Hematopoietic multipotent progenitor cell (in vitro differentiated cells): ENCODE data around the gene LAG3. TPM values are rescaled to one million over a fixed set of nuclear protein-coding genes. Genes with fewer than 3 reads are reported as not detected.

Experiments used
- DNase-seq, 3 donors: peaks; one replicate each; pipeline ENCODE4 v3.0.0-alpha.2; 2011 to 2015; ENCODE audit warnings: low read depth in 2 of 3, low spot score in 2 of 3
- total RNA-seq: library from RNA; depleted of rRNA; stranded (reverse); fragments of >200 nt; gene quantifications from one replicate; pipeline ENCODE4 v1.2.3, GENCODE V29; 2012

The LAG3 gene
- total RNA-seq, 1 donor, result 12.1 TPM

DNA sequence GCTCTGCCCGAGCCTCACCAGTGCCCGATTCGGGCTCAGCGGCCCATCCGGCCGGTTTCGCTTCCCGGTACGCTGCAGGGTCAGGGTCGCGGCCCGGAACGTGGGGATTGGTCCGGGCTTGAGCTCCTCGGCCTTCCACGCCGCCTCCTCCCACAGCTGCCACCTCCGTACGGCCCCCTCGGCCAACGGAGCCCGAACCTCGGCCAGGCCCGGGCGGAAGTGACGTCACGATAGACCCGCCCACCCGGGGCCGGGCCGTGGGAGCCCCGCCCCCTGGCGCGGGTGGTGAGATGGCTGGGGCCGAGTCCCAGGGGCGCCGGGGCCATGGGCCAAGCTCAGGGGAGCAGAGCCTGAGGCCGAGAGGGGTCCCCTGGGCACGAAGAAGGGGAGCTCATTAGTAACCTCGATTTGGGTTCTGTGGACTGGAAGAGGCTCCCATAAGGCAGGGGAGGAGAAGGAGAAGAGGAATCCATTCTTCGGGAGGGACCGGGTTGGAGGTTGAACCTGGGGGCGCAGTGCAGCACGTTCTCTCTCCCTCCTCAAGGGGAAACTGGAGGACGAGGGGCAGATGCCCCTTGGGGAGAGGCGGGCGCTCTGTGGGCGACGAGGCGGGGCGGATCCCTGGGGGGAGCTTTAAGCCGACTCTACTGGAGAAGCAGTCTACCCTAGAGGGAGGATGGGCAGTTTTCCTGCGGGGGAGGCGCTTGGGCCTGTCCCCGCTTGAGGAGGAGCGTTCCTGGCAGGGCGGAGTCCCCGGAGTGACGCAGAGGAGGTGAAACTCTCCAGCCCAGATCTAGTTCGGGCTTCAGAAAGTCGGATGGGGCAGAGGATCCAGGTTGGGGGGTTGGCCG, 19.2 kb upstream of the LAG3 start, which contains the start of gene MLF2:
Gene MLF2, minus strand, starts transcription at position 221 of the 851 bp plus-strand sequence. CDS start 807 bp downstream, outside the sequence.
- DNase-seq, result peak; percentile 95 to 99 (median 97)

DNA sequence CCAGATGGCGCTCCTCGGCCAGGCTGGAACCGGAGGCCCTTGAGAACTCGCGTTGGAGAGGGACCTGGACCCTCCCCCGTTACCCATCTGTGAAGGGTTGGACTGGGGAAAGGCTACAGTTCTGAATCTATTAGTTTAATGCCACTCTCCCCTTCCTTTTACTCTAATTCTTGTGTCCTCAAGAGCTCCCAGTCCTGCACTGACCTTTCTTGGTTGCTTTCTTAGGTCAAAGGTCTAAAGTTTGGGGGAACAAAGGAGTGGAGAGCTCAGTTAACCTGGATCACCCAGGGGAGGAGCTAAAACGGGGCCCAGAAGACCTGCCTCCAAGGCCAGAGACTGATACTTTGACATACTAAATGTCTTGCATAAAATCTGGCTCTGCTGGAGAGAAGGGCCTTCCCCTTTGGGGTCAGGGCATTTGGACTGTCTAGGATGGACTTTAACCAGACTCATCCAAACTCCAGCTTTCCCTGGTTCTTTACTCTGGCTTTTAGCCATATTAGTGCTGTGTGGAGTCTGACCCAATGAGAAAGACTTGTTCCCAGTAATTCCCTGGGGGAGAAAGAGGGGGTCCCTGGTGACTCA, 18.5 kb upstream of the LAG3 start:
- no peak for DNase-seq

DNA sequence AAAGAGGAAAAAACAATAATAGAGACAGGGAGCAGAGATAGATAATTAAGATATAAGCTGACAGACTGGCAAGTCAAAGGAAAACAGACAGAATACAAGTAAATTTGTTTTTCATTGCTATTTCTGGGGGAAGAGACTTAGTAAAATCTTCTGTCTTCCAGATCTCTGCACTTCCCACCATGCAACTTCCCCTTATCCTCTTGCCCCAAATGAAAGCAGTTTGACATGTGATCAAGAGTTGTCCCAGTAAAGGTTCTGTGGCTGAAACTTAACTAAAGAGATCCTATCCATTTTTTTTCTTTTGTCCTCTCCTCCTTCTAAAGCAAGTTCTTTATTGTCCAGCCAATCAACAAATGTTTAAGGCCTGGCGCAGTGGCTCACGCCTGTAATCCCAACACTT, 17.9 kb upstream of the LAG3 start:
- DNase-seq, result no peak

DNA sequence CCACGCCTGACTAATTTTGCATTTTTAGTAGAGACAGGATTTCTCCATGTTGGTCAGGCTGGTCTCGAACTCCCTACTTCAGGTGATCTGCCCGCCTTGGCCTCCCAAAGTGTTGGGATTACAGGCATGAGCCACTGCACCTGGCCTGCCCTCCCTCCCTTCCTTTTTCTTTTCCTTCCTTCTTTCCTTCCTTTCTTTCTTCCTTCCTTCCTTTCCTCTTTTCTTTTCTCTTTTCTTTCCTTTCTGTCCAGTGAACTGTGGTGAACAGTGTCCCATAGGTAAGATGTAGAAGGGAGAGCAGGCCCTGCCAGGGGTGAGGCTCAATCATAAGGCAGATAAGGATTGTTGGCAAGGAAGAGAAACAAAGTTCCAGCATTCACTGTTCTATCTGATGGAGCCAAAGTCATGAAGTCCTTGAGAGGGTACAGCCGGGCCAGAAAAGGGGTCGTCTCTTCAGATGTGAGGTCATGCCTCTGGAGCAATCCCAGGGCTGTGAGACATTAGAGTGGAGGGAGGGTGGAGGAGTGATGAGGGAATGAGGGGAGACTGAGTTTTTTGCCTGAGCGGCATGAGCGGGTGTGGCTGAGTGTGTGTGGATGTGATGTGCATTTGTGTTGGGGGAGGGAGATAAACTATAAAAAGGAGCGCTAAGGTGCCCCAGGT, 15.2 kb upstream of the LAG3 start:
- DNase-seq, result no peak

DNA sequence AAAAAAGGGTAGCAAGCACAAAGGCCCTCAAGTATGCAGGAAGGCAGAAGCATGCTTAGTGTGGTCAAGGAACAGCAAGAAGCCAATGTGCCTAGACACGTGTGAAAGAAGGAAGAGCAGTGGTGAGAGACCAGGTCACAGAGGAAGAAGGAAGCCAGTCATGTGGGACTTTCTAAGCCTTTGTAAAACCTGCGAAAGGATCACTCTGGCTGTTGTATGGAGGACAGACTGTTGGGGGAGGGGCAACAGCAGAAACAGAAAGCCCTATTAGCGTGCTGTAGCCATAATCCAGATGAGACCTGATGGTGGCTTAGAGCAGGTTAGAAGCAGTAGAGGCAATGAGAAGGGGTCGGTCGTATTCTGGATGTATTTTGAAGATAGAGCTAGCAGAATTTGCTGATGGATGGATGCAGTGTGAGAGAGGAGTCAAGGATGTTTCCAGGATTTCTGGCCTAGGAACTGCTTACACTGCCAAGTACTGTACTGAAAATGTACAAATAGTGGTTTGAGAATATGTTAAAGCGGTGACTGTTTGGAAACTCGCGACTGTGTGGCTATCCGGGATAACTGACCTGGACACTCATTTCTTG, 13.7 kb upstream of the LAG3 start:
- DNase-seq, result no peak

DNA sequence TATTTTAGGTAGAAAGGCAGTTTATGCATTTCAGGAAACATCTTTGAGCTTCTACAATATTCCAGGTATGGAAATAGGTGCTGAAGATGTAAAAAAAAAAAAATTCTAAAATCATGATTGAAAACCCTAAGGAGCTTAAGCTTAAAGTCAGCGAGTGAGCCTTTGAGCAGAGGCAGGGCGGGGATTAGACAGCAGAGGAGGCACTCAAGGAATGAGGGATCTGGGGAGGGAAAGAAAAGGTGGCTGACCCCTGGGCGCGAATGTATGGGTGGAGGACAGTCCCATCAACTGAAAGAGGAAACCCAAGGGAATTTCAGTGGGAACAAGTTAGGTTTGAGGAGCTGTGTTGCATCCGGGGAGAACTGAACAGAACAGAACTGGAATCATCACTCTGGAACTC, 12.6 kb upstream of the LAG3 start:
- DNase-seq, result no peak

DNA sequence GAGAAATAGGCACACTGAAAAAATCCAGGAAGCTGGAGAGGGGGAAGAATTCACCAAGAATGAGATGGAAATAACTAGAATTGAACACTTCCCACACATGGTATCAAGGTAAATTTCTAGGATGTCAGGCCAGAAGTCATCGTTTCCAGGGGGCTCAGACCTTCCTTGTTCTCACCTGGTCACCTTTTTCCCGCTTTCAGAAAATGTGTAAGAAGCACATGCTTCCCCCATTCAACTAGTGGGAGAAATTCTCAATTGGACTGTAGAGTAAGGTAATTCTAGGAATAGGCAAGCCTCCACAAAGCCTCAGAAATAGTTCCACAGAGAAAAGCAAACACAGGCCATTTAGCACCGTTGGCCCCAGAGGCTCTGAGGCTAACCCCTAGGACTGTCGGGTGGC, 8.9 kb upstream of the LAG3 start:
- DNase-seq, result no peak

DNA sequence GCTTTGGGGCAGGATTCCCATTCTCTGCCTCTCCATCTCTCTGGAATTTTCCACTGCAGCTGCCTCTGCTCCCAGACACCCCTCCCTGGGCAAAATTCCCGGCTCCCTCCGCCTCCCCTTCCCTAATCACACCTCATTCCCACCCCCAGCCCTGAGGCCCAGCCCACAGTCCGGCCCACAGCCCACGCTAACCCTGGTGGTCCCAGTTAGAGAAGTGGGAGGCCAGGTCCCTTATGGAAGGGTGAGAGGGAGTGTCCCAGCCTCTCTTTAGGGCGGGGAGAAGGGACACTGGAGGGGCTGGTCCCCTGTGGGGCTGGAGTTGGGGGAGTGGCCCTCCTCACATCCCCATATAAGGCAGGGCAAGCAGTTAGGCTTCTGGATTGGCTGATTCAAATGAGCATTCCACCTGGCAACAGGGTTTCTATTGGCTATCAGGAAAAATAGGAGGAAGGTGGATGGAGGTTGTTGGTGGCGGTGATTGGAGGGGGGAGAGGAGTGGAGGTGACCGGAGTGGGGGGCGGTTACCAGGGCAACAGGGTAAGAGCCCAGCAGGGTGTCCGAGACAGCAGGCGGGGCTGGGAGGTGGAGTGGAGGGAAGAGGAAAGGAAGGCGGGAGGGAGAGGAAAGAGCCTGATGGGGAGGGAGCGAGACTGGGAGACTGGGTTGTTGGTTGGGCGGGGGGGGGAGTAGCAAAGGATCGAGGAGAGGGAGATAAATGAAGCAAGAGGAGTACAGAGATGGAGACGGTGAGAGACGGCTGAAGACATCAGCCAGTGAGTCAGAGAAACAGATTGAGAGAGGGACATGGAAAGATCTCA, 8.1 kb upstream of the LAG3 start:
- peak in 2 of 3 donors; percentile 89 to 97 for DNase-seq

DNA sequence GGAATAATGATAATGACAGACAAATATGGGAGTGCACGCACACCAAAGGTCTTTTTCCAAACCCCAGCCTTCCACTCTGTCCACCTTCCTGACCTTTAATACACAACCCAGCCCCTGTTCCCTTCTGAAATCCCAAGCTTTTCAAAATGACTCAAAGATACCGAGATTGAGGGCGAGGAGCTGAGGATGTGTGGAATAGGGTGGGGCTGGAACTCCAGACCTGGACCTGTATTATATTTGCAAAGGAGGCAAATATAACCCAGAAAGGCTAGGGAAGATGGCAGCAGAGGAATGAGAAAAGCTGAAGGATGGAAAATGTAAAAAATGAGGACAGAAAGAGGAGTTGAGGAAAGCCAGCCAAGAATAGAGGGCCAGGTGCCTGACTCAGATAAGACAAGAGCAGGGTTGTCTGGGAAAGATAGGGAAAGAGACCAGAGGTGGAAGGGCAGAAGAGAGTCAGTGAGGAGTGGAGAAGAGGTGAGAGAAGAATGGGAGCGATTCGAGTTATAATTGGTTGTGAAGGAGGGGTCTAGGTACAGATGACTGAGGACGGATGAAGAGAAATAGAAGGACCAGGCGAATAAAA, 7.2 kb upstream of the LAG3 start:
- no peak for DNase-seq

DNA sequence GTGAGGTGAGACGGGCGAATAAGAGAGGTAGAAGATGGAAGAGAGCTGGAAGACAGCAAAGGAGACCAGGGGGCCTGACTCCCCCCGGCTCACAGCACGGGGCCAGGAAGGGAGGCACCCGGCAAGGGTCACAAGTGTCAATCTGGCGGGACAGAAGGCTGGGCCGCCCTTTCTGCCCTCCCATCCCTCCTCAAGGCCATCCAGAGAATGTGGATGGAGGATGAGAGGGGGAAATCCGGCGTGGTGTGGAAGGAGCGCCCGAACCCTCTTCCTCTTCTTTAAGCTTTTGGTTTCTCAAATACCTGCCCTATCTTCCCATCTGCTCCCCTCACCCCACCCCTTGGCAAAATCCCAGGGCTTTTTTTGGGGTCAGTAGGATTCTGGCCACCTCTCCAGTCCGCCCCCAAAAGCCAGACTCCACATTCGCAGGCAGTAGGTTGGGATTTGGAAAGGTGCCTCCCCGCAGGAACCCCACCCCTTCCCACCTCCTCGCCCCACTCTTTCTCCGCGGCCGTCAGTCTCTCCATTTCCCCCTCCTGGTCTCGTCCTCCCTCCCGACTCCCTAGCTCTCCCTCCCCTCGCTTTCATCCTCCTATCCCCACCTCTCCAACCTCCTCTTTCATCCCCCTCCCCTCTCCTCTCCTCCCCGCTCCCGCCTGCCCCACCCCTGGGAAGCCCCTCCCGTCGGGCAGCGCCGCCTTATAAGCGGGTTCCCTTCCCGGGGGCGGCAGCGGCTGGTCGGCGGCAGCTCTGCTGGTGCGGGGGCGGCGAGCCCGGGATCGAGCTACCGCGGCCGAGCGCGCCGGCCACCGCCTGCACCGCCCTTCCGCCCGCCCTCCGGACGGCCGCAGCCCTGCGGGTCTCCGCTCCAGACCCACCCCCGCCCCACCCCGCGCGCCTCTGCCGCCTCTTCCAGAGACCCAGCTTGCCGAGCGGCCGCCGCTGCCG, 6.4 kb upstream of the LAG3 start, which contains the start of gene PTMS:
Gene PTMS, plus strand, starts transcription at position 730 of the 948 bp plus-strand sequence. CDS start 343 bp downstream, outside the sequence.
- no peak for DNase-seq

DNA sequence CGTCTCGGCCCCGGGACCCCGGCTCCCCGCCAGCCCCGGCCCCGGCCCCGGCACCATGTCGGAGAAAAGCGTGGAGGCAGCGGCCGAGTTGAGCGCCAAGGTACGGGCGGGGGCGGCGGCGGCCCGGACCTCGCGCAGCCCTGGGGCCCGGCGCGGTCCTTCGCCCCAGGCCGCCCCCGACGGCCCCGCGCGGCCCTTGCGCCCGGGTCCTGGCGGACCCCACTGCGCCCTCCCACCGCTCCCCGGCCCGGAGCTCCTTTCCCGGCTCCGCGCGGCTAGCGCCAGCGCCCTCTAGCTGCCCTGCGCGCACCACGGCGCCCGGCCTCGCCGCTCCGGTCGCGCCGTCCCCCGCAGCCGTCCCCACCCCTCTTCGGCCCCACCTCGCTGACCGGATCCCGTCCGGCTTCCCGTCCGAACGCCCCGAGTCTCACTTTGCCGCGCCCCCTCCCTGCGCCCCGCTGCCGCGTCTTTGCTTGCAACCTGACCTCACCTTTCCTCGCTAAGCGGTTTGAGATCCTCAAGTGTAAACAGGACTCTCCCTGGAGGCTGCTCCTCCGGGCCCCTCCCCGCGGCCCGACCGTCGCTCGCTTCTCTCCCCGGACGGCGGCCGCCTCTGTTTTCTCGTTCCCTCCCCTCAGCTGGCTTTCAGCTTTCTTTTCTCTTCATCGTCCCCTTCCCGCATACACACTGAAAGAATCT, 5.5 kb upstream of the LAG3 start:
- DNase-seq, result peak in 2 of 3 donors; percentile 55 to 72

DNA sequence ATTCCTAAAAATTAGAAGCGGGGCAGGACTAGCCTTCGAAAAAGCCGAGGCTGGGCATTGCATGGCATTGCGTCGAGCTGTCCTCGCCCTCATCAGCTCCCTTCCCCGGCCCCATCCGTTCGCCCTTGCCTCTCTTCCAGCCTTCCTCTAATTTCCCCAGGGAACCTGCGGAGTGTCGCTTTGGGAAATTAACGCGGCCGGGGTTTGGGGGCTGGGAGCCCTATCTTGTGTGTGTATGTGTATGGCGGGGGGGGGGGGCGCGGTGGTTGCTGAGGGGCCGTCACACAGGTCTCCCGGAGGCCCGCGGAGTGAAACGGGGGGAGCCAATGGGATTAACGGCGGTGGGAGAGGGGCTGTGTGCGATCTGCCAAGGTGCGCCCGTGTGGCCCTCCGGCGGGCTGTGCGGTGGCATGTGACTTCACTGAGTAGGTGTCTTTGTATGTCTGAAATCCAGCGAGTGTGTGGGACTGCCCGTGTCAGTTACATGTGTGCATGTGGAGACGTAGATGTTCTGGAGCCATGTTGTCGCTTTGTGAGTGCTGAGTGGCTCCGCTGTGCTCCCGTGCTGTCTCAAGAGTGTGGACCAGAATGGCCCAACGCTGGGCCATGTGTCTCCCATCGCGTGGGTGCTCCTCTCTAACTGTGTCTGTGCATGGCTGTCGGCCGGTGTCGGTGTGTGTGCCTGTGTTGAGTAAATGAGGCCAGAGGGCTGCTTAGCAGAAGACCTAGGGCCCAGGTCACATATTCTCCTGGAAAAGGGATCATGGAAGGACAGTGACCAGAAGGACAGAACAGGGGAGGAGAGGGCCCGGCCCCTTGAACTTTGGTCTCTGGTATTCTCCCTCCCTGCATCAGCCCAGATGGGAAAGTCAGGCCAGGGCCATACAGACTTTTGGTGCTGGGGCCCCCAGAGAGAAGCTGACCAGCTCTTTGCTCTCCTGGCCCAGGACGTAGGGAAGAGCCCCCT, 4.7 kb upstream of the LAG3 start:
- no peak for DNase-seq

DNA sequence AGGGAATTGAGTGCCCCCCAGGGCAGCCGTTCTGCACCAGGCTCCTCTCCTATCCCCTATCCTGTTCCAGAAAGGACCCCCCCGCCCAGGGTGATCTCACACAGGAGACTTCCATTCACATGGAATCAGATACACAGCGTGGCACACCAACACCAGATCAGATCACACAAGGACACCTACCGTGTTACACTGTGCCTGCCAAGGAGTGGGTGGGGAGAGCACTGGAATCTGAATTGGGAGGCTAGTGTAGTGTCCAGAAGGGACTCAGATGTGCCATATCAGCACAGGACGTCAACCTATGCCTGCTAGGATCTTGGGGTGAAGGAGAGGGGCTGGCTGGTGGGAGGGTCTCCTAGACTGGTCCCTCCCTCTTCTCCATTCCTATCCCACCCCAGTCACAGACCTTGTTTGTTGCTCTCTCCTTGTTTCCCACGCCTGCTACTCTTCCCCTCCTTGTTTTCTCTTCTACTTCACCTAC, 3.8 kb upstream of the LAG3 start:
- no peak for DNase-seq

DNA sequence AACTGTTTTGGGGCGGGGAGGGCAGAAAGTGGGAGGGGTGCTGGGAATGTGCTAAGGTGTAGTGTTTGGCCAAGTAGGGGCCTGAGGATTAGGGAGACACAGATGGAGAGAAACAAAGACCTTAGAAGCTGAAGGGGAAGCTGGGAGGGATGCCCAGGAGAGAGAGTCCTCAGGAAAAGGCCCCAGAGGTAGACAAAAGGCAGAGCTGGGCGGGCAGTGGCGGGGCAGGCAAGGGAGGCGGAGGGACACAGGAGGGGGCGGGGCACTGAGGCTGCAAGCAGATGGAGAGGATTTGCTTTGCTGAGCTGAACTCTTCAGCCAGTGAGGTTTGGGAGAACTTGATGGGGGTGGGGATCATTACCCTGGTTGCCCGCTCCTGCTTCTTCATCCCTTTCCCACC, 3.3 kb upstream of the LAG3 start:
- no peak for DNase-seq

DNA sequence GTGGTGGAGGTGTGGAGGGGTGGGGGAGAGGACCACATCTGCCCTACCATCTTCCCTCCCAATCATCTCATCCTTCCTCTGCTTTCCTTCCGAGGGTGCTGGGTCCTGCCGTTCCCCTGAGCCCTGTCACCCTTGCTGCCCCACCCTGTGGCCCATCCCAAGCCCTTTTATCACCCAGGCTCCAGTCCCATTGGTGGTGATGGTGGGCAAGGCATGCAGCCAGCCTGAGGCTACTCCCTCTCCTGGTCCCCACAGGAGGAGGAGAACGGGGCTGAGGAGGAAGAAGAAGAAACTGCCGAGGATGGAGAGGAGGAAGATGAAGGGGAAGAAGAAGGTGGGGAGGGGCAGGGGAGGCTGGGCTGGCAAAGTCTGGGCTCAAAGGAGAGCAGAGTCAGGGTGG, 2.7 kb upstream of the LAG3 start:
- no peak for DNase-seq

DNA sequence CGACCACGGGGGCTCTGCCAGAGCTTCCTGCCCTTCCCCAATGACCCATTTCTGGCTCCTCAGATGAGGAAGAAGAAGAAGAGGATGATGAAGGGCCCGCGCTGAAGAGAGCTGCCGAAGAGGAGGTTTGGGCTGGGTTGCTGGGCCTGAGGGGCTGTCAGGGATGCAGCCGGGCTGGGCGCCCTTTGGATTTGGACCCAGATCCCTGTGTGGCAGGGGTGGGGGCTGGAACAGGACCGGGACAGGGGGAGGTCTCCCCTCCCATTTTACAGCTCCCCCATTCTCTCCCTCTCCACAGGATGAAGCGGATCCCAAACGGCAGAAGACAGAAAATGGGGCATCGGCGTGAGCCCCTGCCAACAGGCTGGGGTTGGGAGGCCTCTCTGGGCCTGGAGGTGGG, 2.2 kb upstream of the LAG3 start:
- no peak for DNase-seq

DNA sequence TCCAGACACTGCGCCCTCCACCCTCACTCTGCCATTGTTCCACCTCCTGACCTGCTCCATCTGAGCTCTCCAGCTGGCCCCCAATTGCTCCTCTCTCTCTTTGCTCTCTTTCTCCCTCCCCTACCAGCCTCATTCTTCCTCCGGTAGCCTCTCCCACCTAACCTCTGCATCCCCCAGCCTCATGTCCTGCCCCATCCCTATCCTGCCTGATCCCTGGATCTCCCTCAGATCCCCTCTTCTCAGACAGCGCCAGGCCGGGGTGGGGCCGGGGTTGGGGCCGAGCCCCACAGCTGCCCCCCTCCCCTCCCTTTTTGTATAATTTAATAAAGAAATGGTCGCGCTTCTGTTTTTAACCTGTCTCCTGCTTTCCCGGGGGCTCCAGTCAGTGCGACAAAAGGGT, 1.7 kb upstream of the LAG3 start:
- no peak for DNase-seq
